GM21825 (cell line): ENCODE results near the gene EEF1AKMT1.
A peak's percentile ranks its signal among the peaks of the same experiment; 100 is the strongest.

Experiments used
- ATAC-seq: cut with Tn5 transposase; IDR thresholded peaks from one replicate; pipeline ENCODE4 v1.9.1; 2021; ENCODE audit warnings: mild to moderate bottlenecking, moderate library complexity; ENCODE audit not compliant: unreplicated experiment

Gene EEF1AKMT1

GRCh38 chr13:20773194-20774080 lies at the start of gene EEF1AKMT1:
TSS of gene EEF1AKMT1 (minus strand) at chr13:20773961. CDS start at chr13:20757598, 16,363 bp downstream.
- ATAC-seq: peak; percentile 91

- ATAC-seq: no peak
Observed at GRCh38 chr13:20823071-20823470, 49.3 kb upstream of the EEF1AKMT1 start.

GRCh38 chr13:20822406-20822805 lies 48.6 kb upstream of the EEF1AKMT1 start:
- no peak for ATAC-seq

GRCh38 chr13:20819715-20820114 lies 46.0 kb upstream of the EEF1AKMT1 start:
- ATAC-seq: no peak

GRCh38 chr13:20815464-20815863 lies 41.7 kb upstream of the EEF1AKMT1 start:
- ATAC-seq: no peak

- ATAC-seq: no peak
Observed at GRCh38 chr13:20814224-20814910, 40.6 kb upstream of the EEF1AKMT1 start.

- ATAC-seq: no peak
Observed at GRCh38 chr13:20812890-20813289, 39.1 kb upstream of the EEF1AKMT1 start.

- no peak for ATAC-seq
Observed at GRCh38 chr13:20810808-20811207, 37.0 kb upstream of the EEF1AKMT1 start.

GRCh38 chr13:20808874-20809273 lies 35.1 kb upstream of the EEF1AKMT1 start:
- no peak for ATAC-seq

GRCh38 chr13:20803180-20803965 lies 29.6 kb upstream of the EEF1AKMT1 start:
- ATAC-seq: no peak

- ATAC-seq: no peak
Observed at GRCh38 chr13:20801707-20802106, 27.9 kb upstream of the EEF1AKMT1 start.

GRCh38 chr13:20799726-20800416 lies 26.1 kb upstream of the EEF1AKMT1 start:
- no peak for ATAC-seq

- no peak for ATAC-seq
Observed at GRCh38 chr13:20798027-20798426, 24.3 kb upstream of the EEF1AKMT1 start.

GRCh38 chr13:20796791-20797508 lies 23.2 kb upstream of the EEF1AKMT1 start:
- ATAC-seq: no peak

- ATAC-seq: no peak
Observed at GRCh38 chr13:20789665-20790064, 15.9 kb upstream of the EEF1AKMT1 start.

- no peak for ATAC-seq
Observed at GRCh38 chr13:20788312-20788711, 14.6 kb upstream of the EEF1AKMT1 start.

GRCh38 chr13:20787180-20787579 lies 13.4 kb upstream of the EEF1AKMT1 start:
- no peak for ATAC-seq

GRCh38 chr13:20782116-20782708 lies 8.5 kb upstream of the EEF1AKMT1 start:
- ATAC-seq: peak; percentile 90

GRCh38 chr13:20780317-20780716 lies 6.6 kb upstream of the EEF1AKMT1 start:
- no peak for ATAC-seq

- no peak for ATAC-seq
Observed at GRCh38 chr13:20779405-20779804, 5.6 kb upstream of the EEF1AKMT1 start.
